ENCODE measurements around the gene PBX4. TPM values are rescaled to one million over a fixed set of nuclear protein-coding genes. Genes with fewer than 3 reads are reported as not detected.

The PBX4 gene
- total RNA-seq, 1 donor, result 0.45 TPM

- H3K4me3 ChIP-seq (ENCODE audit: low read depth, low read length), result no peak overlapping the region
- no peak for TF ChIP-seq CTCF (IDR thresholded peaks at IDR 0.05; ENCODE audit: insufficient read depth, low read length)
- DNase-seq (ENCODE audit: low read depth), result no peak
These were observed 20.6 kb downstream of the PBX4 start for GRCh38 chr19:19597809-19598306.

GRCh38 chr19:19595171-19595701 is 23.3 kb downstream of the PBX4 start:
- H3K4me3 ChIP-seq (ENCODE audit: low read depth, low read length), result no peak overlapping the region
- peak; percentile 17 for DNase-seq (ENCODE audit: low read depth)
- no peak for TF ChIP-seq CTCF (IDR thresholded peaks at IDR 0.05; ENCODE audit: insufficient read depth, low read length)

- no peak for TF ChIP-seq CTCF (IDR thresholded peaks at IDR 0.05; ENCODE audit: insufficient read depth, low read length)
- no peak for DNase-seq (ENCODE audit: low read depth)
- no peak overlapping the region for H3K4me3 ChIP-seq (ENCODE audit: low read depth, low read length)
These were observed 24.1 kb downstream of the PBX4 start for GRCh38 chr19:19594381-19594780.

GRCh38 chr19:19592690-19593089 is 25.8 kb downstream of the PBX4 start:
- no peak for DNase-seq (ENCODE audit: low read depth)
- no peak overlapping the region for H3K4me3 ChIP-seq (ENCODE audit: low read depth, low read length)
- TF ChIP-seq CTCF (IDR thresholded peaks at IDR 0.05; ENCODE audit: insufficient read depth, low read length), result no peak

- no peak overlapping the region for H3K4me3 ChIP-seq (ENCODE audit: low read depth, low read length)
- TF ChIP-seq CTCF (IDR thresholded peaks at IDR 0.05; ENCODE audit: insufficient read depth, low read length), result no peak
- DNase-seq (ENCODE audit: low read depth), result peak; percentile 91
These were observed 27.2 kb downstream of the PBX4 start for GRCh38 chr19:19591133-19591825.

- no peak overlapping the region for H3K4me3 ChIP-seq (ENCODE audit: low read depth, low read length)
- TF ChIP-seq CTCF (IDR thresholded peaks at IDR 0.05; ENCODE audit: insufficient read depth, low read length), result no peak
- DNase-seq (ENCODE audit: low read depth), result no peak
These were observed 29.9 kb downstream of the PBX4 start for GRCh38 chr19:19588546-19588945.
